Measurements from ENCODE around the gene LNX1.

Gene LNX1

DNA sequence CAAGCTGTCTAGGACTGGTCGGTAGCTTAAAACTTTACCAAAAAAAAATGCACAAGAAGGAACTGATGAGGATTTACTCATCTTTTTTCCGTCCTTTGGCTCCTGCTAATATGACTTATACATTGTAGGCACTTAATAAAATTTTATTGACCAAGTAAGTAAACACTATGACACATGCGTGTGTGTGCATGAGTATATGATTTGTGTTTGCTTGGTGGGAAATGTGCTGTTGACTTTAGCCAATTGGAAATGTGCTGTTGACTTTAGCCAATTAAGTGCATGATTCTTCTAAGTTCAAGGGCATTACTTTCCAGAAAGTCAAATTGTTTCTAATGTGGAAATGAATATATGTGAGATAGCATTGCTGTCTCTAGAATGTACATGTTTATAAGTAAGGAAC is 135.5 kb downstream of the LNX1 start:
- ATAC-seq, result no peak
- TF ChIP-seq, protein P1, sequence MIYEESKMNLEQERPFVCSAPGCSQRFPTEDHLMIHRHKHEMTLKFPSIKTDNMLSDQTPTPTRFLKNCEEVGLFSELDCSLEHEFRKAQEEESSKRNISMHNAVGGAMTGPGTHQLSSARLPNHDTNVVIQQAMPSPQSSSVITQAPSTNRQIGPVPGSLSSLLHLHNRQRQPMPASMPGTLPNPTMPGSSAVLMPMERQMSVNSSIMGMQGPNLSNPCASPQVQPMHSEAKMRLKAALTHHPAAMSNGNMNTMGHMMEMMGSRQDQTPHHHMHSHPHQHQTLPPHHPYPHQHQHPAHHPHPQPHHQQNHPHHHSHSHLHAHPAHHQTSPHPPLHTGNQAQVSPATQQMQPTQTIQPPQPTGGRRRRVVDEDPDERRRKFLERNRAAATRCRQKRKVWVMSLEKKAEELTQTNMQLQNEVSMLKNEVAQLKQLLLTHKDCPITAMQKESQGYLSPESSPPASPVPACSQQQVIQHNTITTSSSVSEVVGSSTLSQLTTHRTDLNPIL (CRISPR knock-in tag; IDR thresholded peaks at IDR 0.05; ENCODE audit: low read depth), result no peak
- TF ChIP-seq ZFP30 (CRISPR knock-in tag; IDR thresholded peaks at IDR 0.05), result no peak
- no peak for TF ChIP-seq GLIS3 (CRISPR knock-in tag; IDR thresholded peaks at IDR 0.05)
- TF ChIP-seq CSDC2 (CRISPR knock-in tag; IDR thresholded peaks at IDR 0.05), result no peak
- TF ChIP-seq, protein P2, sequence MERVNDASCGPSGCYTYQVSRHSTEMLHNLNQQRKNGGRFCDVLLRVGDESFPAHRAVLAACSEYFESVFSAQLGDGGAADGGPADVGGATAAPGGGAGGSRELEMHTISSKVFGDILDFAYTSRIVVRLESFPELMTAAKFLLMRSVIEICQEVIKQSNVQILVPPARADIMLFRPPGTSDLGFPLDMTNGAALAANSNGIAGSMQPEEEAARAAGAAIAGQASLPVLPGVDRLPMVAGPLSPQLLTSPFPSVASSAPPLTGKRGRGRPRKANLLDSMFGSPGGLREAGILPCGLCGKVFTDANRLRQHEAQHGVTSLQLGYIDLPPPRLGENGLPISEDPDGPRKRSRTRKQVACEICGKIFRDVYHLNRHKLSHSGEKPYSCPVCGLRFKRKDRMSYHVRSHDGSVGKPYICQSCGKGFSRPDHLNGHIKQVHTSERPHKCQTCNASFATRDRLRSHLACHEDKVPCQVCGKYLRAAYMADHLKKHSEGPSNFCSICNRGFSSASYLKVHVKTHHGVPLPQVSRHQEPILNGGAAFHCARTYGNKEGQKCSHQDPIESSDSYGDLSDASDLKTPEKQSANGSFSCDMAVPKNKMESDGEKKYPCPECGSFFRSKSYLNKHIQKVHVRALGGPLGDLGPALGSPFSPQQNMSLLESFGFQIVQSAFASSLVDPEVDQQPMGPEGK (CRISPR knock-in tag; IDR thresholded peaks at IDR 0.05; ENCODE audit: borderline replicate concordance), result no peak
- TF ChIP-seq OSR1 (CRISPR knock-in tag; IDR thresholded peaks at IDR 0.05), result no peak
- TF ChIP-seq, protein P3, sequence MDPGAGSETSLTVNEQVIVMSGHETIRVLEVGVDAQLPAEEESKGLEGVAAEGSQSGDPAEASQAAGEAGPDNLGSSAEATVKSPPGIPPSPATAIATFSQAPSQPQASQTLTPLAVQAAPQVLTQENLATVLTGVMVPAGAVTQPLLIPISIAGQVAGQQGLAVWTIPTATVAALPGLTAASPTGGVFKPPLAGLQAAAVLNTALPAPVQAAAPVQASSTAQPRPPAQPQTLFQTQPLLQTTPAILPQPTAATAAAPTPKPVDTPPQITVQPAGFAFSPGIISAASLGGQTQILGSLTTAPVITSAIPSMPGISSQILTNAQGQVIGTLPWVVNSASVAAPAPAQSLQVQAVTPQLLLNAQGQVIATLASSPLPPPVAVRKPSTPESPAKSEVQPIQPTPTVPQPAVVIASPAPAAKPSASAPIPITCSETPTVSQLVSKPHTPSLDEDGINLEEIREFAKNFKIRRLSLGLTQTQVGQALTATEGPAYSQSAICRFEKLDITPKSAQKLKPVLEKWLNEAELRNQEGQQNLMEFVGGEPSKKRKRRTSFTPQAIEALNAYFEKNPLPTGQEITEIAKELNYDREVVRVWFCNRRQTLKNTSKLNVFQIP (CRISPR knock-in tag; IDR thresholded peaks at IDR 0.05; ENCODE audit: borderline replicate concordance, low read depth), result no peak
- no peak for TF ChIP-seq TCF4 (CRISPR knock-in tag; IDR thresholded peaks at IDR 0.05; ENCODE audit: borderline replicate concordance)
- TF ChIP-seq, protein P4, sequence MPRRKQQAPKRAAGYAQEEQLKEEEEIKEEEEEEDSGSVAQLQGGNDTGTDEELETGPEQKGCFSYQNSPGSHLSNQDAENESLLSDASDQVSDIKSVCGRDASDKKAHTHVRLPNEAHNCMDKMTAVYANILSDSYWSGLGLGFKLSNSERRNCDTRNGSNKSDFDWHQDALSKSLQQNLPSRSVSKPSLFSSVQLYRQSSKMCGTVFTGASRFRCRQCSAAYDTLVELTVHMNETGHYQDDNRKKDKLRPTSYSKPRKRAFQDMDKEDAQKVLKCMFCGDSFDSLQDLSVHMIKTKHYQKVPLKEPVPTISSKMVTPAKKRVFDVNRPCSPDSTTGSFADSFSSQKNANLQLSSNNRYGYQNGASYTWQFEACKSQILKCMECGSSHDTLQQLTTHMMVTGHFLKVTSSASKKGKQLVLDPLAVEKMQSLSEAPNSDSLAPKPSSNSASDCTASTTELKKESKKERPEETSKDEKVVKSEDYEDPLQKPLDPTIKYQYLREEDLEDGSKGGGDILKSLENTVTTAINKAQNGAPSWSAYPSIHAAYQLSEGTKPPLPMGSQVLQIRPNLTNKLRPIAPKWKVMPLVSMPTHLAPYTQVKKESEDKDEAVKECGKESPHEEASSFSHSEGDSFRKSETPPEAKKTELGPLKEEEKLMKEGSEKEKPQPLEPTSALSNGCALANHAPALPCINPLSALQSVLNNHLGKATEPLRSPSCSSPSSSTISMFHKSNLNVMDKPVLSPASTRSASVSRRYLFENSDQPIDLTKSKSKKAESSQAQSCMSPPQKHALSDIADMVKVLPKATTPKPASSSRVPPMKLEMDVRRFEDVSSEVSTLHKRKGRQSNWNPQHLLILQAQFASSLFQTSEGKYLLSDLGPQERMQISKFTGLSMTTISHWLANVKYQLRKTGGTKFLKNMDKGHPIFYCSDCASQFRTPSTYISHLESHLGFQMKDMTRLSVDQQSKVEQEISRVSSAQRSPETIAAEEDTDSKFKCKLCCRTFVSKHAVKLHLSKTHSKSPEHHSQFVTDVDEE (CRISPR knock-in tag; IDR thresholded peaks at IDR 0.05), result no peak
- no peak for TF ChIP-seq SNAI2 (CRISPR knock-in tag; IDR thresholded peaks at IDR 0.05)
- TF ChIP-seq ZC3H10 (CRISPR knock-in tag; IDR thresholded peaks at IDR 0.05), result no peak
- no peak for TF ChIP-seq ZFP3 (CRISPR knock-in tag; IDR thresholded peaks at IDR 0.05)
- TF ChIP-seq ISL1 (CRISPR knock-in tag; IDR thresholded peaks at IDR 0.05), result no peak
- TF ChIP-seq ESRRG (CRISPR knock-in tag; IDR thresholded peaks at IDR 0.05), result no peak
- no peak for TF ChIP-seq BACH2 (CRISPR knock-in tag; IDR thresholded peaks at IDR 0.05; ENCODE audit: borderline replicate concordance)
- TF ChIP-seq ARNTL (CRISPR knock-in tag; IDR thresholded peaks at IDR 0.05; ENCODE audit: borderline replicate concordance, low read depth), result no peak
- no peak for TF ChIP-seq ZNF8 (CRISPR knock-in tag; IDR thresholded peaks at IDR 0.05)

DNA sequence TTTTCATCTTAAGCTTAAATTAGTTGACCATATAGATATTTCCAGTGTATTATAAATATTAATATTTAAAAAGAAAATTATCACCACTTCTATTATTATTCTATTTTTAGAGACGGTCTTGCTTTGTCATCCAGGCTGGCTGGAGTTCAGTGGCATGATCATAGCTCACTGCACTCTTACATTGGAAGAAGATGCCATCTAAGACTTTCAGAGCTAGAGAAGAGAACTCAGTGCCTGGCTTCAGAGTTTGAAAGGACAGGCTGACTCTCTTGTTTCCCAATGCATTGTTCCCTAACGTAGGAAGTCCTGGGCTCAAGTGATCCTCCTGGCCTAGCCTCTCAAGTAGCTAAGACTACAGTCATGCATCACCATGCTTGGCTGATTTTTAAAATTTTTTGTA is 137.9 kb downstream of the LNX1 start:
- TF ChIP-seq ZNF8 (CRISPR knock-in tag; IDR thresholded peaks at IDR 0.05) (no peak), TCF4 (CRISPR knock-in tag; IDR thresholded peaks at IDR 0.05; ENCODE audit: borderline replicate concordance) (no peak), OSR1 (CRISPR knock-in tag; IDR thresholded peaks at IDR 0.05) (no peak), ZC3H10 (CRISPR knock-in tag; IDR thresholded peaks at IDR 0.05) (no peak), ZFP30 (CRISPR knock-in tag; IDR thresholded peaks at IDR 0.05) (no peak), ZNF70 (CRISPR knock-in tag; IDR thresholded peaks at IDR 0.05) (no peak), ZFP3 (CRISPR knock-in tag; IDR thresholded peaks at IDR 0.05) (no peak), CSDC2 (CRISPR knock-in tag; IDR thresholded peaks at IDR 0.05) (no peak), PPARA (CRISPR knock-in tag; IDR thresholded peaks at IDR 0.05; ENCODE audit: borderline replicate concordance) (no peak)
- ATAC-seq, result no peak

DNA sequence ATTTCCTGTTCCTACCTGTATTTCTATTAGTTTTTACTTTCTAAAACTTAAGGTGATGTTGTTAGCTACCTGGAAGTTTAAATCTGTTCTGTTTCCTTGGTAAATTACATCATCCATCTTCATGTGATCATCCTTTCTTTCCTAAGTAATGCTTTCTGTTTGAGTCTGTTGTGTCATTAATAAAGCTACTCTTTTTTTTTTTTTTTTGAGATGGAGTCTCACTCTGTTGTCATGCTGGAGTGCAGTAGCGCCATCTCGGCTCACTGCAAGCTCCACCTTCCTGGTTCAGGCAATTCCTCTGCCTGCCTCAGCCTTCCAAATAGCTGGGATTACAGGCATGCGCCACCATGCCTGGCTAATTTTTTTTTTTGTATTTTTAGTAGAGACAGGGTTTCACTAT is 140.5 kb downstream of the LNX1 start:
- ATAC-seq, result no peak
- TF ChIP-seq, protein P5, sequence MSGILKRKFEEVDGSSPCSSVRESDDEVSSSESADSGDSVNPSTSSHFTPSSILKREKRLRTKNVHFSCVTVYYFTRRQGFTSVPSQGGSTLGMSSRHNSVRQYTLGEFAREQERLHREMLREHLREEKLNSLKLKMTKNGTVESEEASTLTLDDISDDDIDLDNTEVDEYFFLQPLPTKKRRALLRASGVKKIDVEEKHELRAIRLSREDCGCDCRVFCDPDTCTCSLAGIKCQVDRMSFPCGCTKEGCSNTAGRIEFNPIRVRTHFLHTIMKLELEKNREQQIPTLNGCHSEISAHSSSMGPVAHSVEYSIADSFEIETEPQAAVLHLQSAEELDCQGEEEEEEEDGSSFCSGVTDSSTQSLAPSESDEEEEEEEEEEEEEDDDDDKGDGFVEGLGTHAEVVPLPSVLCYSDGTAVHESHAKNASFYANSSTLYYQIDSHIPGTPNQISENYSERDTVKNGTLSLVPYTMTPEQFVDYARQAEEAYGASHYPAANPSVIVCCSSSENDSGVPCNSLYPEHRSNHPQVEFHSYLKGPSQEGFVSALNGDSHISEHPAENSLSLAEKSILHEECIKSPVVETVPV (CRISPR knock-in tag; IDR thresholded peaks at IDR 0.05), result no peak
- no peak for TF ChIP-seq ZNF8 (CRISPR knock-in tag; IDR thresholded peaks at IDR 0.05)
- no peak for TF ChIP-seq OSR1 (CRISPR knock-in tag; IDR thresholded peaks at IDR 0.05)
- TF ChIP-seq ARNTL (CRISPR knock-in tag; IDR thresholded peaks at IDR 0.05; ENCODE audit: borderline replicate concordance, low read depth), result no peak
- no peak for TF ChIP-seq ZNF565 (CRISPR knock-in tag; conservative IDR thresholded peaks at IDR 0.05; ENCODE audit: low read depth)
- TF ChIP-seq SNAI2 (CRISPR knock-in tag; IDR thresholded peaks at IDR 0.05), result no peak
- TF ChIP-seq, protein P2 (CRISPR knock-in tag; IDR thresholded peaks at IDR 0.05; ENCODE audit: borderline replicate concordance), result no peak
- TF ChIP-seq ESRRG (CRISPR knock-in tag; IDR thresholded peaks at IDR 0.05), result no peak
- TF ChIP-seq, protein P1 (CRISPR knock-in tag; IDR thresholded peaks at IDR 0.05; ENCODE audit: low read depth), result no peak
- TF ChIP-seq ISL1 (CRISPR knock-in tag; IDR thresholded peaks at IDR 0.05), result no peak
- no peak for TF ChIP-seq RARB (CRISPR knock-in tag; IDR thresholded peaks at IDR 0.05)
- TF ChIP-seq ZNF70 (CRISPR knock-in tag; IDR thresholded peaks at IDR 0.05), result no peak
- TF ChIP-seq PPARA (CRISPR knock-in tag; IDR thresholded peaks at IDR 0.05; ENCODE audit: borderline replicate concordance), result no peak
- no peak for TF ChIP-seq GLIS3 (CRISPR knock-in tag; IDR thresholded peaks at IDR 0.05)
